ENCODE measurements around the gene PRICKLE4.
"Not testable (repeated sequence)": the region's sequence is repeated elsewhere in the genome, so short reads cannot be mapped to it uniquely, and the experiment has no call there.

PRICKLE4 gene

GRCh38 chr6:41796474-41796873 is 15.9 kb downstream of the PRICKLE4 start:
- DNase-seq (ENCODE audit: low read depth, low spot score): no peak

- no peak for DNase-seq (ENCODE audit: low read depth, low spot score)
Observed at GRCh38 chr6:41798901-41799558, 18.4 kb downstream of the PRICKLE4 start.

GRCh38 chr6:41799559-41799911 is 19.0 kb downstream of the PRICKLE4 start:
- no peak for DNase-seq (ENCODE audit: low read depth, low spot score)

- no peak for DNase-seq (ENCODE audit: low read depth, low spot score)
Observed at GRCh38 chr6:41801380-41801779, 20.8 kb downstream of the PRICKLE4 start.

- no peak for DNase-seq (ENCODE audit: low read depth, low spot score)
Observed at GRCh38 chr6:41805830-41806774, 25.5 kb downstream of the PRICKLE4 start.

- no peak for DNase-seq (ENCODE audit: low read depth, low spot score)
Observed at GRCh38 chr6:41811095-41811494, 30.5 kb downstream of the PRICKLE4 start.

- not testable (repeated sequence) for DNase-seq (ENCODE audit: low read depth, low spot score)
Observed at GRCh38 chr6:41811946-41812345, 31.4 kb downstream of the PRICKLE4 start.

- no peak for DNase-seq (ENCODE audit: low read depth, low spot score)
Observed at GRCh38 chr6:41813469-41813868, 32.9 kb downstream of the PRICKLE4 start.

GRCh38 chr6:41813956-41814355 is 33.4 kb downstream of the PRICKLE4 start:
- no peak for DNase-seq (ENCODE audit: low read depth, low spot score)

GRCh38 chr6:41814629-41815028 is 34.0 kb downstream of the PRICKLE4 start:
- DNase-seq (ENCODE audit: low read depth, low spot score): no peak

GRCh38 chr6:41815587-41815986 is 35.0 kb downstream of the PRICKLE4 start:
- no peak for DNase-seq (ENCODE audit: low read depth, low spot score)

- no peak for DNase-seq (ENCODE audit: low read depth, low spot score)
Observed at GRCh38 chr6:41818271-41819054, 37.9 kb downstream of the PRICKLE4 start.

GRCh38 chr6:41821266-41821665 is 40.7 kb downstream of the PRICKLE4 start:
- no peak for DNase-seq (ENCODE audit: low read depth, low spot score)

- no peak for DNase-seq (ENCODE audit: low read depth, low spot score)
Observed at GRCh38 chr6:41822021-41822420, 41.4 kb downstream of the PRICKLE4 start.

- no peak for DNase-seq (ENCODE audit: low read depth, low spot score)
Observed at GRCh38 chr6:41823178-41823577, 42.6 kb downstream of the PRICKLE4 start.

- no peak for DNase-seq (ENCODE audit: low read depth, low spot score)
Observed at GRCh38 chr6:41824571-41825569, 44.3 kb downstream of the PRICKLE4 start.

GRCh38 chr6:41826343-41827022 is 45.9 kb downstream of the PRICKLE4 start:
- no peak for DNase-seq (ENCODE audit: low read depth, low spot score)

- no peak for DNase-seq (ENCODE audit: low read depth, low spot score)
Observed at GRCh38 chr6:41832263-41832662, 51.7 kb downstream of the PRICKLE4 start.

- DNase-seq (ENCODE audit: low read depth, low spot score): peak; percentile 15
Observed at GRCh38 chr6:41836022-41836659, 55.6 kb downstream of the PRICKLE4 start.

- DNase-seq (ENCODE audit: low read depth, low spot score): no peak
Observed at GRCh38 chr6:41836660-41837052, 56.1 kb downstream of the PRICKLE4 start.

Measured in smooth muscle cell of the brain vasculature (primary cell).